MM.1S (cell line): ENCODE data around the gene TEX2.
"Not testable (repeated sequence)": the region's sequence is repeated elsewhere in the genome, so short reads cannot be mapped to it uniquely, and the experiment has no call there.

Experiments
- DNase-seq: peaks from one replicate; pipeline ENCODE4 v3.0.0-alpha.2; 2015
- H2AFZ ChIP-seq: fragments of 300-600 bp; sonication (generic); 2 replicates; pipeline ENCODE4 v1.6.0; 2016; ENCODE audit warnings: antibody characterized with exemption, low read length
- H3F3A ChIP-seq: fragments of 300-600 bp; sonication (generic); 2 replicates; pipeline ENCODE4 v1.6.1; 2016; ENCODE audit warnings: mild to moderate bottlenecking, antibody characterized with exemption, low read length, moderate library complexity, mixed read lengths; ENCODE audit not compliant: insufficient read depth
- H3K27ac ChIP-seq: fragments of 300-600 bp; sonication (generic); 2 replicates; pipeline ENCODE4 v1.5.1; 2016; ENCODE audit warnings: mild to moderate bottlenecking, low read length
- H3K27me3 ChIP-seq: fragments of 300-600 bp; sonication (generic); replicated peaks from 2 replicates; pipeline ENCODE4 v1.6.0; 2016; ENCODE audit warnings: low read length; ENCODE audit not compliant: insufficient read depth
- H3K36me3 ChIP-seq: fragments of 300-600 bp; sonication (generic); replicated peaks from 2 replicates; pipeline ENCODE4 v1.6.1; 2016; ENCODE audit warnings: mild to moderate bottlenecking, low read length, mixed read lengths; ENCODE audit not compliant: insufficient read depth
- H3K4me1 ChIP-seq: fragments of 300-600 bp; sonication (generic); 2 replicates; pipeline ENCODE4 v1.6.1; 2016; ENCODE audit warnings: low read length, mixed read lengths
- H3K4me2 ChIP-seq: fragments of 300-600 bp; sonication (generic); 2 replicates; pipeline ENCODE4 v1.6.0; 2016; ENCODE audit warnings: low read depth, low read length
- H3K4me3 ChIP-seq: fragments of 300-600 bp; sonication (generic); 2 replicates; pipeline ENCODE4 v1.5.1; 2016; ENCODE audit warnings: low read length, mixed read lengths
- H3K79me2 ChIP-seq: fragments of 300-600 bp; sonication (generic); 2 replicates; pipeline ENCODE4 v1.6.1; 2016; ENCODE audit warnings: mixed run types, low read length, mixed read lengths
- H3K9ac ChIP-seq: fragments of 300-600 bp; sonication (generic); 2 replicates; pipeline ENCODE4 v1.6.1; 2016; ENCODE audit warnings: low read length, mixed read lengths
- H3K9me2 ChIP-seq: fragments of 300-600 bp; sonication (generic); replicated peaks from 2 replicates; pipeline ENCODE4 v1.6.1; 2016; ENCODE audit warnings: mild to moderate bottlenecking, low read length, mixed read lengths; ENCODE audit not compliant: insufficient read depth
- H3K9me3 ChIP-seq: fragments of 300-600 bp; sonication (generic); replicated peaks from 2 replicates; pipeline ENCODE4 v1.6.1; 2016; ENCODE audit warnings: mild to moderate bottlenecking, low read length, mixed read lengths; ENCODE audit not compliant: insufficient read depth
- H4K20me1 ChIP-seq: fragments of 300-600 bp; sonication (generic); 2 replicates; pipeline ENCODE4 v1.6.1; 2016; ENCODE audit warnings: mild to moderate bottlenecking, low read length, moderate library complexity, mixed read lengths; ENCODE audit not compliant: insufficient read depth
- EZH2 ChIP-seq: fragments of 300-600 bp; sonication (generic); optimal IDR thresholded peaks from 2 replicates; pipeline ENCODE3; 2017; ENCODE audit warnings: low read depth, mild to moderate bottlenecking, antibody characterized with exemption, low read length, mixed read lengths
- EZH2phosphoT487 ChIP-seq: fragments of 300-600 bp; sonication (generic); IDR thresholded peaks from 2 replicates; pipeline ENCODE4 v1.6.1; 2018; ENCODE audit warnings: antibody characterized with exemption, low read length
- TF ChIP-seq, protein P1 (sequence below): fragments of 300-600 bp; sonication (generic); IDR thresholded peaks from 2 replicates; pipeline ENCODE4 v1.5.1; 2016; ENCODE audit warnings: antibody characterized with exemption, low read length, mixed read lengths

TEX2 gene

GRCh38 chr17:64123114-64123513, 139.9 kb downstream of the TEX2 start:
- H3K4me2 ChIP-seq: peak overlapping the region; percentile 69
- H2AFZ ChIP-seq: no peak overlapping the region
- peaks cover 60% of the 10 kb centered on the region for H3K4me1 ChIP-seq
- H3K27me3 ChIP-seq: no peaks in the 10 kb centered on the region
- no peaks in the 10 kb centered on the region; the same call in 1 of the 2 replicates for H4K20me1 ChIP-seq
- peaks cover 91% of the 10 kb centered on the region for H3F3A ChIP-seq
- peaks cover 3% of the 10 kb centered on the region; the same call in 1 of the 2 replicates for H3K36me3 ChIP-seq
- TF ChIP-seq, protein P1, sequence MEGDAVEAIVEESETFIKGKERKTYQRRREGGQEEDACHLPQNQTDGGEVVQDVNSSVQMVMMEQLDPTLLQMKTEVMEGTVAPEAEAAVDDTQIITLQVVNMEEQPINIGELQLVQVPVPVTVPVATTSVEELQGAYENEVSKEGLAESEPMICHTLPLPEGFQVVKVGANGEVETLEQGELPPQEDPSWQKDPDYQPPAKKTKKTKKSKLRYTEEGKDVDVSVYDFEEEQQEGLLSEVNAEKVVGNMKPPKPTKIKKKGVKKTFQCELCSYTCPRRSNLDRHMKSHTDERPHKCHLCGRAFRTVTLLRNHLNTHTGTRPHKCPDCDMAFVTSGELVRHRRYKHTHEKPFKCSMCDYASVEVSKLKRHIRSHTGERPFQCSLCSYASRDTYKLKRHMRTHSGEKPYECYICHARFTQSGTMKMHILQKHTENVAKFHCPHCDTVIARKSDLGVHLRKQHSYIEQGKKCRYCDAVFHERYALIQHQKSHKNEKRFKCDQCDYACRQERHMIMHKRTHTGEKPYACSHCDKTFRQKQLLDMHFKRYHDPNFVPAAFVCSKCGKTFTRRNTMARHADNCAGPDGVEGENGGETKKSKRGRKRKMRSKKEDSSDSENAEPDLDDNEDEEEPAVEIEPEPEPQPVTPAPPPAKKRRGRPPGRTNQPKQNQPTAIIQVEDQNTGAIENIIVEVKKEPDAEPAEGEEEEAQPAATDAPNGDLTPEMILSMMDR: no peak
- TF ChIP-seq EZH2: no peak
- no peak for TF ChIP-seq EZH2phosphoT487
- H3K9me3 ChIP-seq: no peaks in the 10 kb centered on the region
- no peak for DNase-seq
- H3K4me3 ChIP-seq: peak overlapping the region; percentile 80
- H3K9ac ChIP-seq: peak overlapping the region; percentile 94; the same call in 1 of the 2 replicates
- peaks cover 95% of the 10 kb centered on the region for H3K79me2 ChIP-seq
- H3K9me2 ChIP-seq: no peaks in the 10 kb centered on the region
- H3K27ac ChIP-seq: peak overlapping the region; percentile 99

GRCh38 chr17:64120972-64121786, 141.9 kb downstream of the TEX2 start:
- not testable (repeated sequence) for H3K36me3 ChIP-seq, H2AFZ ChIP-seq, H3K9me3 ChIP-seq, H4K20me1 ChIP-seq, H3K27me3 ChIP-seq, H3K9me2 ChIP-seq
- Histone ChIP-seq H3K9ac (peak overlapping the region; percentile 94), H3K4me2 (peak overlapping the region; percentile 69), H3F3A (peaks cover 80% of the 10 kb centered on the region), H3K27ac (peak overlapping the region; percentile 99), H3K4me1 (peaks cover 65% of the 10 kb centered on the region), H3K4me3 (peak overlapping the region; percentile 80), H3K79me2 (peaks cover 95% of the 10 kb centered on the region)
- TF ChIP-seq, protein P1: peak; percentile 29
- peak; percentile 96 for DNase-seq

DNA sequence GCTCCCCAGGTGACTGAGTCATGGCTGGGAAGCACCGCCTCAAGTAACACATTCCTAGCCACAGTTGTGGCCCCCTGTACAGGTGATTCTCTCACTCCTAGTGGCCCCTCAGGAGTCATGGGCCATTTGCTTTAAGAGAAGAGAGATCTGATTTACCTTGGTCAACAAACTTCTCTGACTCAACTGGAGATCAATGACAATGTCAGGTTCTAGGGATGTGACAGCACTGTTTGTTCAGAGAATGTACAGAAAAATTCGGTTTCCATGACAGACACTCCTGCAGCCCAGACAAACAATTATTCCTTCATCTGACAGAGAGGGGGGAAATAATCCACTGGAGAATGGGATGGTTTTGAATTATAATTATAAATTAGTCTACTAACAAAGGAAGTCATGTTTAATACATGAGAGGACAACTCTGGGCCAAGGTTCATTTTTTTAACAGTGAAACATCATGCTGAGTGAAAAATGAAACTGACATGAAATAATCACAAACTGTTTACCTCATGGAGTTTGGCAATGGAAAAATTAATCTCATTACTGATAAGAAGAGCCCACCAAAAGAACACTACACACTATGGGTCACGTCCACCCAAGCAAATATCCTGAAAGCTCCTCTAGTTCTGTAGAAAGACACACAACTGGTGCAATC, 142.8 kb downstream of the TEX2 start:
- Histone ChIP-seq H3K27me3 (no peaks in the 10 kb centered on the region), H3K9ac (peak overlapping the region; percentile 94), H2AFZ (no peak overlapping the region), H4K20me1 (no peaks in the 10 kb centered on the region; the same call in 1 of the 2 replicates), H3K4me1 (peaks cover 69% of the 10 kb centered on the region), H3K4me3 (peak overlapping the region; percentile 26), H3K9me3 (no peaks in the 10 kb centered on the region), H3K4me2 (peak overlapping the region; percentile 69), H3K36me3 (peaks cover 10% of the 10 kb centered on the region; the same call in 1 of the 2 replicates), H3K27ac (peak overlapping the region; percentile 99), H3K79me2 (peaks cover 95% of the 10 kb centered on the region), H3F3A (peaks cover 81% of the 10 kb centered on the region), H3K9me2 (no peaks in the 10 kb centered on the region)
- TF ChIP-seq EZH2: no peak
- TF ChIP-seq EZH2phosphoT487: no peak
- TF ChIP-seq, protein P1: no peak
- DNase-seq: no peak
